GM19099 (cell line): ENCODE measurements around the gene TMEM151A.

ENCODE experiments used
- POLR2A ChIP-seq: IDR thresholded peaks from 3 replicates; pipeline ENCODE4 v1.6.1; 2011; ENCODE audit warnings: low read depth; ENCODE audit not compliant: insufficient read length; ENCODE audit errors: extremely low read depth

Gene TMEM151A

GRCh38 chr11:66321606-66322005, 29.9 kb downstream of the TMEM151A start:
- no peak for TF ChIP-seq POLR2A

DNA sequence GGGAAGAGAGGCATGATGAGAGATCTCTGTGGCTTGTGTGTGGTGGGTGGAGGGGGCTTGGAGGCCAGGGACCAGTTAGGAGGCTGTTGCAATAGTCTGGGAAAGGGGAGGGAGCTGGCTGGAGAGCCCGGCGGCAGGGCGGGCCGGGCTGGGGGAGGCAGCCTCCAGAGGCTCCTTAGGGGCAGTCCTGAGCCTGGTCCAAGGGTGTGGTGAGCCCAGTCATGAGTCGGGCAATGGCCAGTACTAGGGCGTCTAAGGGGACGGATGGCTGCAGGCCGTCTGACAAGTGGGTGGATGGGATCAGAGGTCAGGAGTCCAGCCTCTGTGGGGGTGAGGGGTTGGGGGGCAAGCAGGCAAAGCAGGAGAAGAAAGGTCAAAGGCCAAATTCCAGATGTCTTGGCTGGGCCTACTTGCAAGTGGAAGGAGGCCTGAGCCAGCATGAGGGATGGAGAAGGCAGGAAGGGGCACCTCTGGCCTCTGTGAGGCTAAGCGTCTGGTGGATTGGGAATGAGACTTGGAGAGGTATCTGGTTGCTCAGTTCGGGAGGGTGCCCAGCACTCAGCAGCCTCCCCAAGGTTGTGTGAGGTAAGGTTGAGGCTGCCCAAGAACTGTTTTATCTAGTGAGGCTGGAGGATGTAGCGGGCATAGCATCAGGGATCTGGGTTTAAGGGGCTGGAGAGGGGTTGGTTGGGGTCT, 31.2 kb downstream of the TMEM151A start:
- TF ChIP-seq POLR2A = no peak

DNA sequence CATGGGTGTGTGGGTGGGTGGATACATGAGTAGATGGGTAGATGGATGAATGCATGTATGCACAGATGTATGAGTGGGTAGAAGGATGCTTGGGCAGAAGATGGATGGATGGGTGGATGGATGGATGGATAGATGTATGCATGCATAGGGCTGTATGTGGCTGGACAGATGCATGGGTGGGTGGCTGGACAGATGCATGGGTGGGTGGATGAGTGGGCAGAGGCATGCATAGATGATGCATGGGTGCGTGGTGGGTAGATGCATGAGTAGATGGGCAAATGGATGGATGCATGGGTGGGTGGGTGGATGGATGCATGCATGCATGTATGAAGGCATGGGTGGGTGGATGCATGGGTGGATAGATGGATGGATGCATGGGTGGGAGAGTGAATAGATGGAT, 32.0 kb downstream of the TMEM151A start:
- TF ChIP-seq POLR2A = no peak

GRCh38 chr11:66324664-66325063, 33.0 kb downstream of the TMEM151A start:
- TF ChIP-seq POLR2A = no peak

GRCh38 chr11:66325263-66325671, 33.6 kb downstream of the TMEM151A start:
- TF ChIP-seq POLR2A = no peak

GRCh38 chr11:66326261-66327111, 34.8 kb downstream of the TMEM151A start:
- TF ChIP-seq POLR2A = no peak

DNA sequence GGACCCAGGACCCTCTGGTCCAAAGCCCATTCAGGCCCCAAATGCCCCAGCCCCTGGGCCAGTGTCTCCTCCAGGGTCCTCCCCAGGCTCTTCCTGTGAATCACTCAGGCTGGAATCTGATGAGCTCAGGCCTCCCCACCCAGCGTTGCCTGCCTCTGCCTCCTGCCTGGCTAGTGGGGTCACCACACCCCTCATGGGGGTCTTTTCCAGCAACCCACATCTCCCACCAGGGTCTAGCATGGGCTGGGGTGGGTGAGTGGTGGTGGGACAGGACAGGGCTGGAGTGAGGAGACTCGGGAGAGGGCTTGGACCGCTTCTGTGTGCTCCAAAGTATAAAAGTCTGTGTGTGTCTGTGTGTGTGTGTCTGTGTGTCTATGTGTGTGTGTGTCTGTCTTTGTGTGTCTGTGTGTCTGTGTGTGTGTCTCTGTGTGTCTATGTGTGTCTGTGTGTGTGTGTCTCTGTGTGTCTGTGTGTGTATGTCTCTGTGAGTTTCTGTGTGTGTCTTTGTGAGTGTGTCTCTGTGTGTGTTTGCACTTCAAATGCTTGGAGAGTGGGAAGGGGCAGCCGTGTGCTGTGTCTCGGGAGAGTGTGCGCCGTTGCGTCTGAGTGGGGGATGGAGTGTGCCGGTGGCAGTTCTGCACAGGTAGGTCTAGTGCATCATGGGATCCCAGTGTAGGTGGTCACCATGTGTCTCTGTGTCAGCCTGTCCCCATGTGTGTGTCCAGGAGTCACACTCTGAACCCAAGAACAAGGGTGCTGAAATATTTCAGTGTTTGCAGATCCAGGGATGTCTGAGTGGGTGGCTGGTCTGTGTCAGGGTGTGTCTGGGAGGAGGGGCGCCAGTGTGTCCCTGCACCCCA, 35.7 kb downstream of the TMEM151A start:
- TF ChIP-seq POLR2A = no peak

DNA sequence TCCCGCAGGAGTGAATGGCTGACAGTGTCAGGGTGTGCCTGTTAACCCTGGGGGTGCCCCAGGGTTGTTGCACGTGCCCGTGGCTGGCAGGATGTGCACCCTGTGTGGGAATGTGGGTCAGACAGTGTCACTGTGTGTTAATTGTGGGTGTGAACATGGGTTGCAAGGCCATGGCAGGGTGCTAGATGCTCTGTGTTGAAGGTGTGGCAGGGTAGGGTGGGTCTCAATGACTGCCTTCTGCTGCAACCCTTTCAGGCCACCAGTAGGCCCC, 36.3 kb downstream of the TMEM151A start:
- TF ChIP-seq POLR2A = no peak

- no peak for TF ChIP-seq POLR2A
Observed at GRCh38 chr11:66328302-66329144, 36.8 kb downstream of the TMEM151A start.

GRCh38 chr11:66329165-66329673, 37.5 kb downstream of the TMEM151A start:
- TF ChIP-seq POLR2A = no peak

- TF ChIP-seq POLR2A = no peak
Observed at GRCh38 chr11:66330931-66331330, 39.2 kb downstream of the TMEM151A start.

GRCh38 chr11:66331542-66332370, 40.1 kb downstream of the TMEM151A start:
- no peak for TF ChIP-seq POLR2A

DNA sequence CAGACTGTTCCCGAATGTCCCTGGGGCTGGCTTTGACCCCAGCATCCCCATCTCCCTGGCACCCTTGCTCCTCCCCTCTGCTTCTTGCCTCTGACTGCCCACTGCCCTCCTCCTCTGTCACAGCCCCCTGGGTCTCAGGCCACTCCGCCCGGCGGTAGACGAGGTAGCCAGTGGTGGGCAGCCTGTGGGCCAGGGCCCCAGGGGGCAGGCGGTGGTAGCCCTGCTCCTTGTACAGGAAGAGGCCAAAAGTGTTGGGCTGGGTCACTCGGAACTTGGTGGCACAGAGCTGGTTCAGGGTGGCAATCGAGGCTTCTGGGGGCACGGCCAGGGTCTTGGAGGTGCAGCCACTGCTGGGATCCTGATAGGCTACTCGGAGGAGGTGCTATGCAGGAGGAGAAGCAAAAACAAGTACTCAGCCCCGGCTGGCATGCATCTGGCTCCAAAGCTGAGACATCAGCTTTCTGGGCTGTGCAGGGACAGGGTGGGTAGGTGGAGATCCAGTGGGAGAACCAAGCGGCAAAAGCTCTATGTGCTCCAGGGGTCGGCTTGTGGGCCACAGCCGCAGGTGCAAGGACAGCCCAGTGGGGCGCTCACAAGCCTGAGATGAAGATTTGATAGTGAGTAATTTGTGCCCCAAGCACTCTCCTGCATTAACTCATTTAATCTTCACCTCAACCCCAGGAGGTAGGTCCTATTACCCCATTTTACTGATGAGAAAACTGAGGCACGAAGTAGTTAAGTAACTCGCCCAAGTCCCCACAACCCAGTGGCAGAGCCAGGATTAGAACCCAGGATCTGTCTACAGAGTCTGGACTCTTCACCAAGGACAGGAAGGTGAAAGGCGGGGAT, 40.9 kb downstream of the TMEM151A start:
- TF ChIP-seq POLR2A = no peak
